Activated naive CD8-positive, alpha-beta T cell treated with anti-CD3 and anti-CD28 coated beads, Interleukin-2, amount 50 U/mL, for 24 hours (primary cell): ENCODE results near the gene PLXDC2.

Source experiments
- ATAC-seq: fragments of 150-1000 bp; cut with Tn5 transposase; one replicate; pipeline ENCODE4 v1.10.0; 2021
- DNase-seq: peaks from one replicate; pipeline ENCODE4 v3.0.0; 2021
- H3K27ac Mint-ChIP-seq: one replicate; pipeline ENCODE4 v1.8.0; 2021; ENCODE audit warnings: mild to moderate bottlenecking, mixed read lengths
- H3K27me3 Mint-ChIP-seq: one replicate; pipeline ENCODE4 v1.8.0; 2021; ENCODE audit warnings: mixed read lengths
- H3K36me3 Mint-ChIP-seq: one replicate; pipeline ENCODE4 v1.8.0; 2021; ENCODE audit warnings: low read depth, mixed read lengths
- H3K4me1 Mint-ChIP-seq: one replicate; pipeline ENCODE4 v1.8.0; 2021; ENCODE audit warnings: mixed read lengths
- H3K4me3 Mint-ChIP-seq: one replicate; pipeline ENCODE4 v1.8.0; 2021; ENCODE audit warnings: mild to moderate bottlenecking, moderate library complexity, mixed read lengths
- H3K9me3 Mint-ChIP-seq: one replicate; pipeline ENCODE4 v1.8.0; 2021; ENCODE audit warnings: mixed read lengths

Gene PLXDC2

DNA sequence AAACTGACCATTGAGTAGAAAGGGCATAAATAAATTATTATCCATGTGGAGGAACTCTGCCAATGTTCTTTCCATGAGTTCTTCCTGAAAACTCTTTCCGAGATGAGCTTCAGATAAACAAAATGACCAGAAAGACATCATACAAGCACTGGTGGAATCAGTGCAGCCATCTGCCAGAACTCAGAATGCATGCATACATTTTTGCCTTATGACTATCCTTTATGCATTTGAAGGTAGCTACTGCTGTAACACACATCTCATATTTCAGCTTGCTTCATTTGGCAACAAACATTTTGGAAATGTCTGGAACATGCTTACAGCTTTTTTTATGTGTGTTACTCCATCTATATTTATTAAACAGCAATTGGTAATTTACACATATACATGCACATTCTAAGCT, 448.9 kb downstream of the PLXDC2 start:
- H3K4me1 Mint-ChIP-seq: no peaks in the 10 kb centered on the region
- ATAC-seq (no peak), DNase-seq (no peak)
- H3K27ac Mint-ChIP-seq: no peak overlapping the region
- no peaks in the 10 kb centered on the region for H3K36me3 Mint-ChIP-seq
- H3K9me3 Mint-ChIP-seq: peaks cover 16% of the 10 kb centered on the region
- no peak overlapping the region for H3K4me3 Mint-ChIP-seq
- no peaks in the 10 kb centered on the region for H3K27me3 Mint-ChIP-seq

GRCh38 chr10:20267734-20268133, 451.5 kb downstream of the PLXDC2 start:
- no peak for DNase-seq
- ATAC-seq: no peak
- Mint-ChIP-seq H3K9me3 (peaks cover 23% of the 10 kb centered on the region), H3K4me3 (no peak overlapping the region), H3K4me1 (no peaks in the 10 kb centered on the region), H3K36me3 (no peaks in the 10 kb centered on the region), H3K27ac (no peak overlapping the region), H3K27me3 (no peaks in the 10 kb centered on the region)

GRCh38 chr10:20271490-20271889, 455.3 kb downstream of the PLXDC2 start:
- H3K4me1 Mint-ChIP-seq: no peaks in the 10 kb centered on the region
- H3K4me3 Mint-ChIP-seq: no peak overlapping the region
- no peak overlapping the region for H3K27ac Mint-ChIP-seq
- no peaks in the 10 kb centered on the region for H3K27me3 Mint-ChIP-seq
- ATAC-seq (no peak), DNase-seq (no peak)
- H3K36me3 Mint-ChIP-seq: no peaks in the 10 kb centered on the region
- peaks cover 27% of the 10 kb centered on the region for H3K9me3 Mint-ChIP-seq

- no peak overlapping the region for H3K4me3 Mint-ChIP-seq
- no peaks in the 10 kb centered on the region for H3K36me3 Mint-ChIP-seq
- H3K4me1 Mint-ChIP-seq: no peaks in the 10 kb centered on the region
- no peak for DNase-seq
- H3K27ac Mint-ChIP-seq: no peak overlapping the region
- no peak for ATAC-seq
- peaks cover 27% of the 10 kb centered on the region for H3K9me3 Mint-ChIP-seq
- H3K27me3 Mint-ChIP-seq: no peaks in the 10 kb centered on the region
These were observed 456.4 kb downstream of the PLXDC2 start for GRCh38 chr10:20272608-20273007.

- DNase-seq (no peak), ATAC-seq (no peak)
- H3K27me3 Mint-ChIP-seq: no peaks in the 10 kb centered on the region
- no peak overlapping the region for H3K4me3 Mint-ChIP-seq
- no peaks in the 10 kb centered on the region for H3K36me3 Mint-ChIP-seq
- no peak overlapping the region for H3K27ac Mint-ChIP-seq
- peaks cover 28% of the 10 kb centered on the region for H3K9me3 Mint-ChIP-seq
- H3K4me1 Mint-ChIP-seq: no peaks in the 10 kb centered on the region
These were observed 458.3 kb downstream of the PLXDC2 start for GRCh38 chr10:20274571-20274970.

- Mint-ChIP-seq H3K27me3 (no peaks in the 10 kb centered on the region), H3K36me3 (no peaks in the 10 kb centered on the region), H3K4me1 (no peaks in the 10 kb centered on the region), H3K9me3 (peaks cover 21% of the 10 kb centered on the region), H3K4me3 (no peak overlapping the region), H3K27ac (no peak overlapping the region)
- DNase-seq: no peak
- ATAC-seq: no peak
These were observed 460.1 kb downstream of the PLXDC2 start for GRCh38 chr10:20276127-20276979.

GRCh38 chr10:20277820-20278219, 461.6 kb downstream of the PLXDC2 start:
- H3K36me3 Mint-ChIP-seq: no peaks in the 10 kb centered on the region
- no peak overlapping the region for H3K27ac Mint-ChIP-seq
- no peak overlapping the region for H3K4me3 Mint-ChIP-seq
- H3K4me1 Mint-ChIP-seq: no peaks in the 10 kb centered on the region
- no peak for ATAC-seq
- no peak for DNase-seq
- peaks cover 18% of the 10 kb centered on the region for H3K9me3 Mint-ChIP-seq
- H3K27me3 Mint-ChIP-seq: no peaks in the 10 kb centered on the region

DNA sequence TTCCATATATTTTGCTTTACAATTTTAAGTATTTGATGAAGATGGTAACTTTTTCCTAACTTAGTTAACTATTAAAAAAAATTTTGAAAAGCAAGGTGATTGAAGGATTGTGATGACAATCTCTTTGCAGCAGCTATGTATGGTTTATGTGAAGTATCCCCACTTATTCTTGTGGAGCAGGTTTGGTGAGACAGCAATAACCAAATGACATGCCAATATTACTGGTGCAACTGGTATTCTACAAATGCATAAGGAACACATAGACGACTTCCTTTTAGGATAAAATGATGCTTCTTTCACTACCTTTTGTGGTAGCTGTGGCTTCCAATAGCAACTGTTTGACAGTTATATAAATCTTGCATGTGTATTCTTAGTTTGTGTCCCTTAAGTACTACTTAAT, 465.3 kb downstream of the PLXDC2 start:
- Mint-ChIP-seq H3K27me3 (no peaks in the 10 kb centered on the region), H3K4me3 (no peak overlapping the region), H3K36me3 (no peaks in the 10 kb centered on the region), H3K27ac (no peak overlapping the region), H3K9me3 (peaks cover 11% of the 10 kb centered on the region), H3K4me1 (no peaks in the 10 kb centered on the region)
- DNase-seq (no peak), ATAC-seq (no peak)

DNA sequence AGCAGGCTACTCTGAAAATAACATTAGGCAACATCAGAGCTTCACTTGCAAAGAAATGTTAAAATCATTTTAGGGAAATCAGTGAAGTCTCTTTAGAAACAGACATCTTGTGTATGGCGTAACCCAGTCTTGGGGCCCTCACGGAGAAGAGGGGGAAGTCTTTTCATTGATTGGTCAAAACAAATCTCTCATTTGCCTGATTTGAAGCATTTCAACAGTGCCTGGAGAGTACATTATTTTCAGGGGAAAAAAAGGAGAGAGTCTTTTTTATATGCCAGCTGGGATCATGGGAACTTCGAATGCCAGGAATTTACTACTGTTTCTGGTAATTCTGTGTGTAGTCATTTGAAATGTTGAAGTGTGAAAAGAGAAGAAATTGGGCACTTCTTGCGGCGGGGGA, 471.4 kb downstream of the PLXDC2 start:
- Mint-ChIP-seq H3K4me3 (no peak overlapping the region), H3K9me3 (peaks cover 3% of the 10 kb centered on the region), H3K27me3 (no peaks in the 10 kb centered on the region), H3K4me1 (no peaks in the 10 kb centered on the region), H3K36me3 (no peaks in the 10 kb centered on the region), H3K27ac (no peak overlapping the region)
- ATAC-seq (no peak), DNase-seq (no peak)

- no peaks in the 10 kb centered on the region for H3K36me3 Mint-ChIP-seq
These were observed 471.8 kb downstream of the PLXDC2 start for GRCh38 chr10:20288060-20288459.

DNA sequence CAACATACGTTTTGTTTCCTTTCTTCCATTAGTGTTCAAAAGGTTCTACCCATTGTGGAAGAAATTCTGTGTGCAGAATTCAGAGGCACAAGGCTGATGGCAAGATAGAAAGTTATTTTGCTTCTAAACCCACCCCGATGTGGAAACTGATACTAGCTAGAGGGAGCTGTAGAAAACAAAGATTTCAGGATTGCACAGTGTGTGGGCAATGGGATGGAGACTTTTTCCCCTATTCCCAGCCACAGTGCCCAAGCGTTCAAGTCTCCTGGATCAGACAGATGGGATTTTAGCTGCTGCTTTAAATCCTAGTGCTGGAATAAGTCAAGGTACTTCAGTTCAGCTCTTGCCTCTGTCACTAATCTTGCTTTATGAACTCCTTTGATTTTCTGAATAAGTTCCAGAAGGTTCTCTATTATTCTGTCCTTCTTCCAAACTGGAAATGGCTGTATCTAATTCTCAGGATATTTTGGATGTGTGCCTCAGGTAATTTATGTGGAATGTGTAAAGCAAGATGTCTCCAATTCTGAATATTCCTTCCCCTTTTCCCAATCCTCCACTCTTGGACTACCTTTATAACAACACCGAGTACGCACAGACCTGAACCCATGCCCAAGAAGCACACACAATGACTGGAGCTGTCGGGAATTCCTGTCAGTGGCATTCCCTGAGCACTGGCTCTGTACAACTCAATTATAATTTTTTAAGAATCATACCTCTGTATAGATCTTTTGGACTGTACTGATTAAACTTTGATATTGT, 473.0 kb downstream of the PLXDC2 start:
- H3K27ac Mint-ChIP-seq: no peak overlapping the region
- H3K4me1 Mint-ChIP-seq: no peaks in the 10 kb centered on the region
- no peak overlapping the region for H3K4me3 Mint-ChIP-seq
- no peaks in the 10 kb centered on the region for H3K36me3 Mint-ChIP-seq
- no peak for DNase-seq
- H3K9me3 Mint-ChIP-seq: no peaks in the 10 kb centered on the region
- no peaks in the 10 kb centered on the region for H3K27me3 Mint-ChIP-seq
- ATAC-seq: no peak

More at GRCh38 chr10:20288060-20288459, 471.8 kb downstream of the PLXDC2 start:
- Mint-ChIP-seq H3K9me3 (peaks cover 3% of the 10 kb centered on the region), H3K4me3 (no peak overlapping the region), H3K27ac (no peak overlapping the region), H3K27me3 (no peaks in the 10 kb centered on the region), H3K4me1 (no peaks in the 10 kb centered on the region)
- DNase-seq: no peak
- ATAC-seq: no peak

DNA sequence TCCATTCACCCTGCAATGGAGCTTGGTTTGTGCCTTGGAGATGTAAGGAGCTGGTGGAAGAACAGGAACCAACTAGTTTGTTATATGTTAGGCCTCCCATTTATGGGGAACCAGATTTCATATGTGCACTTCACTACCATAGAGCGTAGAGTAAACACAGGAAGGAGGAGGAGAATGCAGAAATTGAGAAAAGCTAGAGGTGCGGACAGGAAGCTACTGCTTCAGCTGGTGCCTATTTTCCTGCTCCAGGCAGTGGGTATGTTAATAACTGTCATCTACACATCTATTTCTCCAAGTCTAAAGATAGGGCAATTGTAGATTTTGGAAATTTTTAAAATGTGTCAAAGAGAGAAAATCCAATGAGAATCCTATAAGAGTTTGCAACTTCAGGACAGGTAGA, 482.2 kb downstream of the PLXDC2 start:
- Mint-ChIP-seq H3K27me3 (no peaks in the 10 kb centered on the region), H3K4me3 (no peak overlapping the region), H3K4me1 (no peaks in the 10 kb centered on the region), H3K27ac (no peak overlapping the region), H3K36me3 (no peaks in the 10 kb centered on the region), H3K9me3 (peaks cover 12% of the 10 kb centered on the region)
- DNase-seq: no peak
- ATAC-seq: no peak

DNA sequence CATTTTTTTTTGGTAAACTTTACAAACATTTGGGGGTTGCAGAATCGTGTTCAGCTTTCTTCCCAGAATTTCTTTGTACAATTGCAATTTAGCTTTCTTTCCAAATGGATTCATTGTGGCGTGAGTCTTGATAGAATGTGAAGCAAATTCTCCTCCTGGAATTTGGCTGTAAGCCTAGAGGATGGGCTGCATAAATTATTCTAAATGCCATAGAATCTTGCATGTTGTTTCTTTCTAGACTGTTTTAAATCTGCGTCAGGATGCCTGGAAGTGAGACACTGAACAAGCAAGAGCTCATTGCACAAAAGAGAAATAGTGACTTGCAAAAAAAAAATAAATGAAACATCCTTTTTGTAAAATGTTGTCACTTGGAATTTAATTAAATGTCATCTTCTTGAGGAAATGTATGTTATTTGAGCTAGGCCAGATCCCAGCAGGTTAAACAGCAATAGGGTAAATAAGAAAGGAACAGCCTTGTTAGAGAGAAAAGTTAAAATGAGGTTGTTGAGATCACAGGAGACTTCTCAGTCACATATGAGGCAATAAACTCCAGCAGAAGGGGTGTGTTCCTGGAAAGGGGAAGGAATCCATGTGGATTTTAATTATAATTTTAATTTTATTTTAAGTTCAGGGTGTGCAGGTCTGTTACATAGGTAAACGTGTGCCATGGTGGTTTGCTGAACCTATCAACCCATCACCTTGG, 483.0 kb downstream of the PLXDC2 start:
- H3K9me3 Mint-ChIP-seq: peaks cover 12% of the 10 kb centered on the region
- no peak overlapping the region for H3K27ac Mint-ChIP-seq
- ATAC-seq (no peak), DNase-seq (no peak)
- H3K27me3 Mint-ChIP-seq: no peaks in the 10 kb centered on the region
- H3K4me1 Mint-ChIP-seq: no peaks in the 10 kb centered on the region
- no peaks in the 10 kb centered on the region for H3K36me3 Mint-ChIP-seq
- no peak overlapping the region for H3K4me3 Mint-ChIP-seq

DNA sequence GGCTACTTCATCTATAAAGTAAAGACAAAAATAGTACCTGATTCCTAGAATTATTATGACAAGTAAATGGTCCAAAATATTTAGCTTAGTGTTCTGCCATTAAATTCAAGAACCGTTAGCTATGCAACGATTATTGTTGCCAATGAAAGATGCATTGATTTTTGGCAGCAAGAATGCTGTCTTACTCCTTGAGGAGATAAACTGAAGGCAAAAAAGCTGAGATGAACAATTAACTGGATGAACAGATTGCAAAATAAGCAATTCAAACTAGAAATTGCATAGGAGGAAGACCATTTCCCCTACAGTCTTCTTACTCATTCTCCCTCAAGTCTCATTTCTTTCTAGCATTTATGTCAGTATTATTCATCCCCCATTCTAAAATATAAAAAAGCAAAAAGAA, 484.5 kb downstream of the PLXDC2 start:
- no peak overlapping the region for H3K4me3 Mint-ChIP-seq
- H3K4me1 Mint-ChIP-seq: no peaks in the 10 kb centered on the region
- H3K9me3 Mint-ChIP-seq: peaks cover 18% of the 10 kb centered on the region
- H3K36me3 Mint-ChIP-seq: no peaks in the 10 kb centered on the region
- no peak overlapping the region for H3K27ac Mint-ChIP-seq
- ATAC-seq (no peak), DNase-seq (no peak)
- H3K27me3 Mint-ChIP-seq: no peaks in the 10 kb centered on the region

DNA sequence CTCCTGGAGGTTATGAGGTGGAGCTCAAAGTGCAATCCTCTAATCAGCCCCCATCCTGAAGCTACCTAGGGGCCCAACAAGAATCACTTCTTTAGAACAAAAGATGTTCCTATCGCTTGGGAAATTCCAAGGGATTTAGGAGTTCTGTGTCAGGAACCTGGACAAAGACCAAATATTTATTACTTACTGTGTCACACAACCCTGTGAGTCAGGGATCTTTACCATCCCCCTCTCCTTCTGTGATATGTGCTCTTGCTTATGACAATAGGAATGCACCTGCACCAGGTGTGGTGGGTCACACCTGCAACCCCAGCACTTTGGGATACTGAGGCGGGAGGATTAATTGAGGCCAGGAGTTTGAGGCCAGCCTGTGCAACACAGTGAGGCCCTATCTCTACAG, 485.8 kb downstream of the PLXDC2 start:
- H3K27ac Mint-ChIP-seq: no peak overlapping the region
- no peak for ATAC-seq

More for the DNA sequence above, 485.8 kb downstream of the PLXDC2 start:
- no peaks in the 10 kb centered on the region for H3K36me3 Mint-ChIP-seq
- H3K27me3 Mint-ChIP-seq: no peaks in the 10 kb centered on the region
- H3K4me1 Mint-ChIP-seq: no peaks in the 10 kb centered on the region
- H3K9me3 Mint-ChIP-seq: peaks cover 14% of the 10 kb centered on the region
- H3K4me3 Mint-ChIP-seq: no peak overlapping the region
- DNase-seq: no peak
